ENCODE measurements around the gene TSPAN16. TPM values are rescaled to one million over a fixed set of nuclear protein-coding genes. Genes with fewer than 3 reads are reported as not detected.

The TSPAN16 gene
- total and polyA plus RNA-seq, 2 of the 13 experiments (the other 11 are each of a cell fraction or from before 2014, with no cell fraction given), result not detected

- Histone ChIP-seq H3K4me1 (ENCODE audit: insufficient read depth, low read length) (peaks cover 37% of the 10 kb centered on the region), H2AFZ (ENCODE audit: low read length) (peak within 1 kb of the TSS; percentile 15), H3K4me3 (replicated peaks in 1 of 3; ENCODE audit: insufficient read depth in 1 of 3, low read depth in 2 of 3, low read length in 3 of 3) (peak within 1 kb of the TSS; percentile 65 to 88 (median 83)), H3K79me2 (ENCODE audit: insufficient read depth, low read length) (no peaks in the 10 kb centered on the region), H3K9me3 (ENCODE audit: low read length) (no peaks in the 10 kb centered on the region), H3K27me3 (ENCODE audit: control insufficient read depth in 1 of 2, insufficient read depth in 2 of 2, low read length in 2 of 2) (no peaks in the 10 kb centered on the region), H3K36me3 (replicated peaks in 1 of 2; ENCODE audit: control insufficient read depth in 1 of 2, insufficient read depth in 2 of 2, low read length in 2 of 2) (no peaks in the 10 kb centered on the region), H4K20me1 (ENCODE audit: insufficient read depth, low read length) (no peaks in the 10 kb centered on the region), H3K4me2 (ENCODE audit: low read depth, low read length) (peak within 1 kb of the TSS; percentile 86), H3K27ac (ENCODE audit: extremely low read length, insufficient read depth, low read length) (peak within 1 kb of the TSS; percentile 32), H3K9ac (ENCODE audit: insufficient read depth, low read depth, low read length) (peak within 1 kb of the TSS; percentile 71)
- intact Hi-C loops (cut with micrococcal nuclease; ENCODE audit: unreplicated experiment), result no loop called here
- peak; percentile 97 for DNase-seq (ENCODE audit: low spot score)
- ChIA-PET CTCF (ENCODE audit: low intra/inter-chr PET ratio, low total read pairs) (no interaction called here), POLR2A (interaction anchor here (0.8 to 4.8 kb wide), 11 partner anchors 9 to 203 kb away, joined by 3 to 68 read pairs (median 4); partner anchors contain the start of genes ODAD3, PRKCSH and SWSAP1)
- peak; percentile 95 for FAIRE-seq
- ATAC-seq, result peak; percentile 89
- WGBS (ENCODE audit: low lambda C conversion rate), result 0% methylated on average over 12 of the region's 50 CpGs
- in situ Hi-C loops (cut with HindIII; ENCODE audit: extremely low pct_ligation_motif_present, low pct_unique_long_range_greater_than_20kb), result no loop called here
- BruUV-seq (replicated peaks), result no TSS peak
- TF ChIP-seq ZNF383 (CRISPR knock-in tag; IDR thresholded peaks at IDR 0.05; ENCODE audit: borderline replicate concordance), result no peak
- TF ChIP-seq ZNF670 (CRISPR knock-in tag; IDR thresholded peaks at IDR 0.05; ENCODE audit: borderline replicate concordance), result peak; percentile 49; the same call in 1 of the 2 replicates
- peak; percentile 20; the same call in 1 of the 2 replicates for TF ChIP-seq ZNF563 (CRISPR knock-in tag; IDR thresholded peaks at IDR 0.05)
- peak; percentile 90 for TF ChIP-seq TFAP4 (IDR thresholded peaks at IDR 0.05; ENCODE audit: borderline replicate concordance, low read depth)
- no peak for TF ChIP-seq ZNF24 (IDR thresholded peaks at IDR 0.05)
- no peak for TF ChIP-seq ZMAT3 (CRISPR knock-in tag; conservative IDR thresholded peaks at IDR 0.05)
- TF ChIP-seq POLR2AphosphoS5 (IDR thresholded peaks at IDR 0.05; ENCODE audit: low read depth, low read length), result peak; percentile 48
- peak; percentile 75 for TF ChIP-seq TEAD3 (CRISPR knock-in tag; optimal IDR thresholded peaks at IDR 0.05; ENCODE audit: borderline replicate concordance)
- peak; percentile 50; the same call in 1 of the 2 replicates for TF ChIP-seq SIN3A (IDR thresholded peaks at IDR 0.05; ENCODE audit: borderline replicate concordance, low read depth, low read length)
- TF ChIP-seq, protein P1, sequence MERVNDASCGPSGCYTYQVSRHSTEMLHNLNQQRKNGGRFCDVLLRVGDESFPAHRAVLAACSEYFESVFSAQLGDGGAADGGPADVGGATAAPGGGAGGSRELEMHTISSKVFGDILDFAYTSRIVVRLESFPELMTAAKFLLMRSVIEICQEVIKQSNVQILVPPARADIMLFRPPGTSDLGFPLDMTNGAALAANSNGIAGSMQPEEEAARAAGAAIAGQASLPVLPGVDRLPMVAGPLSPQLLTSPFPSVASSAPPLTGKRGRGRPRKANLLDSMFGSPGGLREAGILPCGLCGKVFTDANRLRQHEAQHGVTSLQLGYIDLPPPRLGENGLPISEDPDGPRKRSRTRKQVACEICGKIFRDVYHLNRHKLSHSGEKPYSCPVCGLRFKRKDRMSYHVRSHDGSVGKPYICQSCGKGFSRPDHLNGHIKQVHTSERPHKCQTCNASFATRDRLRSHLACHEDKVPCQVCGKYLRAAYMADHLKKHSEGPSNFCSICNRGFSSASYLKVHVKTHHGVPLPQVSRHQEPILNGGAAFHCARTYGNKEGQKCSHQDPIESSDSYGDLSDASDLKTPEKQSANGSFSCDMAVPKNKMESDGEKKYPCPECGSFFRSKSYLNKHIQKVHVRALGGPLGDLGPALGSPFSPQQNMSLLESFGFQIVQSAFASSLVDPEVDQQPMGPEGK (CRISPR knock-in tag; IDR thresholded peaks at IDR 0.05), result peak; percentile 57; the same call in 1 of the 2 replicates
- peak; percentile 62 for TF ChIP-seq GATAD1 (CRISPR knock-in tag; IDR thresholded peaks at IDR 0.05)
- TF ChIP-seq GATA4 (IDR thresholded peaks at IDR 0.05; ENCODE audit: borderline replicate concordance, low read depth), result no peak
- no peak for TF ChIP-seq ZNF749 (CRISPR knock-in tag; IDR thresholded peaks at IDR 0.05; ENCODE audit: borderline replicate concordance)
- 0 out of 2 replicates have a peak, but pooled peaks have one; percentile 51 for TF ChIP-seq PCBP1 (IDR thresholded peaks at IDR 0.05; ENCODE audit: borderline replicate concordance, low read depth, low read length)
- TF ChIP-seq ZNF788 (CRISPR knock-in tag; IDR thresholded peaks at IDR 0.05; ENCODE audit: borderline replicate concordance), result peak; percentile 48; the same call in 1 of the 2 replicates
- TF ChIP-seq MEIS1 (CRISPR knock-in tag; IDR thresholded peaks at IDR 0.05; ENCODE audit: borderline replicate concordance), result 0 out of 2 replicates have a peak, but pooled peaks have one; percentile 58
- TF ChIP-seq, protein P2, sequence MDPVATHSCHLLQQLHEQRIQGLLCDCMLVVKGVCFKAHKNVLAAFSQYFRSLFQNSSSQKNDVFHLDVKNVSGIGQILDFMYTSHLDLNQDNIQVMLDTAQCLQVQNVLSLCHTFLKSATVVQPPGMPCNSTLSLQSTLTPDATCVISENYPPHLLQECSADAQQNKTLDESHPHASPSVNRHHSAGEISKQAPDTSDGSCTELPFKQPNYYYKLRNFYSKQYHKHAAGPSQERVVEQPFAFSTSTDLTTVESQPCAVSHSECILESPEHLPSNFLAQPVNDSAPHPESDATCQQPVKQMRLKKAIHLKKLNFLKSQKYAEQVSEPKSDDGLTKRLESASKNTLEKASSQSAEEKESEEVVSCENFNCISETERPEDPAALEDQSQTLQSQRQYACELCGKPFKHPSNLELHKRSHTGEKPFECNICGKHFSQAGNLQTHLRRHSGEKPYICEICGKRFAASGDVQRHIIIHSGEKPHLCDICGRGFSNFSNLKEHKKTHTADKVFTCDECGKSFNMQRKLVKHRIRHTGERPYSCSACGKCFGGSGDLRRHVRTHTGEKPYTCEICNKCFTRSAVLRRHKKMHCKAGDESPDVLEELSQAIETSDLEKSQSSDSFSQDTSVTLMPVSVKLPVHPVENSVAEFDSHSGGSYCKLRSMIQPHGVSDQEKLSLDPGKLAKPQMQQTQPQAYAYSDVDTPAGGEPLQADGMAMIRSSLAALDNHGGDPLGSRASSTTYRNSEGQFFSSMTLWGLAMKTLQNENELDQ (CRISPR knock-in tag; IDR thresholded peaks at IDR 0.05; ENCODE audit: borderline replicate concordance), result no peak
- TF ChIP-seq ZSCAN22 (CRISPR knock-in tag; IDR thresholded peaks at IDR 0.05), result no peak
- TF ChIP-seq MYNN (CRISPR knock-in tag; IDR thresholded peaks at IDR 0.05; ENCODE audit: low read depth), result peak; percentile 27; the same call in 1 of the 2 replicates
Measured at GRCh38 chr19:11346104-11346940, 50.4 kb downstream of the TSPAN16 start, which contains the start of the genes CCDC159 and TMEM205. TSS of gene CCDC159 (plus strand) at chr19:11346519. CDS start at chr19:11346607, 88 bp downstream. TSS of gene TMEM205 (minus strand) at chr19:11346268. CDS start at chr19:11345619, 649 bp downstream.
